Stimulated activated CD8-positive, alpha-beta memory T cell treated with anti-CD3 and anti-CD28 coated beads, Interleukin-15, amount 100 ng/mL, for 4 hours (primary cell): Measurements from ENCODE around the gene ESR2.
"Not testable (repeated sequence)": the region's sequence is repeated elsewhere in the genome, so short reads cannot be mapped to it uniquely, and the experiment has no call there.

Experiments
- DNase-seq, 2 donors: peaks; one replicate each; pipeline ENCODE4 v3.0.0-alpha.2; 2020; ENCODE audit warnings: low read depth in 2 of 2

Gene ESR2

GRCh38 chr14:64198486-64198885 lies 95.7 kb downstream of the ESR2 start:
- no peak for DNase-seq

DNA sequence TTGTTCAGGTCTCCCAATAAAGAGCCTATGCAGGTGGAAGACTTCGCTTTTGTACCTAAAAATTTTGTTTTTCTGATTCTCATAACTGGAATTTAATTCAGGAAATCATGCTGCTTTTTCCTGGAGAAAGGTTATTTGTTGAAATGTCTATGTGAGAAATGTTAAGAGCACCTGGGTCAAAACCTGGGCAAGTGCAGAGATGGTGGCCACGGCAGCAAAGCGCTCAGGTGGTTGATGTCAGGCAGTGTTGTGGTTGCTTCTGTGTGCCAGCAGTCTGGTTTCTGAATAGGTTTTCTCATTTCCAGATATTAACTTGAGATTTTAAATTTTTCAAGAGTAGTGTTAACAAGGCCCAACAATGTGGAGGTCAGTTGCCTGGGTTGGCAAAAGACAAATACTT lies 96.2 kb downstream of the ESR2 start:
- no peak for DNase-seq

GRCh38 chr14:64196814-64197411 lies 97.3 kb downstream of the ESR2 start:
- DNase-seq: no peak

DNA sequence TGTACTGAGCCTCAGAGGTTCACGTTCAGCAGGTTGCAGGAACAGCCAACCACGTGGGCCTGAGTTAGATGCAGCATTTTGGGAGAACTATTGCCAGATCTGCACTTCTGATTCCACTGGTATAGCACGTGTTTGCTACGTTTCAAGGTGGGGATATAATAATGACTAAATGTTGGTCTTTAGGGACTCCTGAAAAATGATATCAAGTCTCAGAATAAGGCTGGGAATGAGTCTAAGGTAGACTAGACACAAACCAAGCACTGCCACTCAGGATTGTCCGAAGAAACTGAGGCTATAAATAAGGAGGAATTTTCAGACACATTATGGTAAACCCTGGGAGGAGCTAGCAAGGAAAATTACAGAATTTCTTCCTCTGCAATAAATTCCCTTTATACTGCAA lies 98.1 kb downstream of the ESR2 start:
- DNase-seq: no peak

- DNase-seq: no peak
Observed at GRCh38 chr14:64195199-64195598, 99.0 kb downstream of the ESR2 start.

- no peak for DNase-seq
Observed at GRCh38 chr14:64194404-64194803, 99.8 kb downstream of the ESR2 start.

- DNase-seq: no peak
Observed at GRCh38 chr14:64193821-64194220, 100.3 kb downstream of the ESR2 start.

DNA sequence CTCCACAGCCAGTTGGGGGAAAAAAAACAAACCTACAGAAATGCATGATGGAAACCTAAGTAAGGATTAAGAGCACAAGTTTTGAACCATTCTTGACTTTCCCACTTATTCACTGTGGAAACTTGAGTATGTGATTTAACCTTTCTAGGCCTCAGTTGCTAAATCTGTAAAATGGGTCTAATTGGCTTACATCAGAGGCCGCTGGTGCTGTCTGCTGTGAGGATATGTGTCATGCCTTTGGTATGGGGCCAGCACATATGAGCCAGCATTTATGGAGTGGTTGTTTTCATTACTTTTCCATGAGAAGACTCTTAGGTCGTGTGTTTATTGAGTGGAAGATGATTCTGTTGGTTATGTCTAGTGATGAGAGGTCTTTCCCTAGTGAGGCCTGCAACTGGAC lies 102.4 kb downstream of the ESR2 start:
- no peak for DNase-seq

GRCh38 chr14:64190974-64191502 lies 103.1 kb downstream of the ESR2 start:
- no peak for DNase-seq

GRCh38 chr14:64187331-64187730 lies 106.8 kb downstream of the ESR2 start:
- no peak for DNase-seq

DNA sequence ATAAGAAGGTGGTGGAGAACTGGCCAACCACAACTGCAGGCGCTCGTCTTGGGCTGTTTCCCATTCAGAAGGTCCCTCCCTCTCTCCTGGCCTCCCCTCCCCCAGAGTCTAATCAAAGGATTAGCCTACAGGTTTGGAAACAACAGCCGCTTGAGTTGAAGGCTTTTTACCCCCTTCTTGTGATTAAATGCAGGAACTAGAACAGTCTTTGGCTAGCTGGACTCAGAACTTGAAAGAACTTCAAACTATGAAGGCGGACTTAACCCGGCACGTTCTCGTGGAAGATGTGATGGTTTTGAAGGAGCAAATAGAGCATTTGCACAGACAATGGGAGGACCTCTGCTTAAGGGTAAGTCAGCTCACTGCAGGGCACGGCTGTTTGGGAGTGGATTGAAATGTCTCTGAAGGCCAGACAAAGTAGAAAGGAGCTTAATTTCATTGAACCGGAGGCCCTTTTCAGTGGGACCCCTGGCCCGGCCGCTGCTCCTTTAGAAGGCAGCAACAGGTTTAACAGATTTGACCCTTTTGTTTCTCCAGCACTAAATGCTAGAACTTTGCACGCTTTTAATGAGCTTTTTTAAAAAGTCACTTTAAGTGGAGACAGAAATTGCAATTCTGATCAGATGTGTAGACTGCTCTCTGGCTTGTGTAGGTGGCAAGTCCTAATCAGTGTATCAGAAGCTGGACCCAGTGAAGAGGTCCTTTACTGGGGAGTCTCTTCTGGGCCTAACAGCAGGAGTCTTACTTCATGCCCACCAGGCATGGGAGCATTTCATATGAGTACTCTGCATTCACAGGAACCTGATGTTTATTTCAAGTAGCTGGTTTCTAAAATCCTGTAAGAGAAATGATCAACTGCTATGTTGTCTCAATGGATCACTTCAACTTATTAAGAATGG lies 107.7 kb downstream of the ESR2 start:
- no peak for DNase-seq

GRCh38 chr14:64185184-64185583 lies 109.0 kb downstream of the ESR2 start:
- DNase-seq: no peak

- DNase-seq: no peak
Observed at GRCh38 chr14:64184103-64184729, 110.0 kb downstream of the ESR2 start.

GRCh38 chr14:64182908-64183307 lies 111.3 kb downstream of the ESR2 start:
- not testable (repeated sequence) for DNase-seq

GRCh38 chr14:64178814-64179213 lies 115.4 kb downstream of the ESR2 start:
- no peak for DNase-seq

DNA sequence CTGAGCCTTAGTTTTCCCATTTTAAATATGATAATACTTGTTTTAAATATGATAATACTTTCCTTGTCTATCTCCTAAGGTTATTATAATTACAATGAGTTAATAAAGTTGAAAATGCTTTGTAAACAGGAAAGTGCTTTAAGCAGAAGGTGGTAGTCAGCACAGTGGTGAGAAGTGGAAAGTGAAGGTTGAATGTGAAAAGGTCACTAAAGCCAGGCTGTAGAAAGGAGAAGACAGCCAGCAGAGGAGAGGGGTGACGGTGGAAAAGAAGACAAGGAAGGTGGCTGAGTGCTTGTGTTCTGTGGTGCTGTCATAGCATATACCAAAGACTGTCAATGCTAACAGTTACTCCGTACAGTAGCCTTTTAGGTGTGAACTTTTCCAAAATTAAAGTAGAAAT lies 117.8 kb downstream of the ESR2 start:
- DNase-seq: no peak

GRCh38 chr14:64174922-64175782 lies 119.0 kb downstream of the ESR2 start:
- no peak for DNase-seq

GRCh38 chr14:64170181-64170580 lies 124.0 kb downstream of the ESR2 start:
- DNase-seq: no peak

DNA sequence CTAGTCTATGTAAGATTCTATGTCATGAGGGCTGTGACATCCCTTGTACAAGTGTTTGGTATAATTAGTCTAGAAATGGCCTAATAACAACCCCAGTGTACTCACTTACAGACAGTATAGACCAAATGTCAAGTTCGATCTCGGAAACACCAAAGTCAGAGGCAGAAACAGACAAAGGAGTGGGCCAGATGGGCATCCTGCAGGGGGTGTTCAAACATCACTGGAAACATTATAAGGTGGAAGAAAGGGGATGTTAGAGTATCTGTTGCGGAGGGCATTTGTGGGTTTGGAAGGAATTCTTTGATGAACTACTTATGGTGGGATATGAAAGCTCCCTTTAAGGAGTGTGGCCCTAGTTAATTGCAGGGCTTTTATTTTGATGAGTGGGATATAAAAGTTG lies 134.6 kb downstream of the ESR2 start:
- DNase-seq: no peak

DNA sequence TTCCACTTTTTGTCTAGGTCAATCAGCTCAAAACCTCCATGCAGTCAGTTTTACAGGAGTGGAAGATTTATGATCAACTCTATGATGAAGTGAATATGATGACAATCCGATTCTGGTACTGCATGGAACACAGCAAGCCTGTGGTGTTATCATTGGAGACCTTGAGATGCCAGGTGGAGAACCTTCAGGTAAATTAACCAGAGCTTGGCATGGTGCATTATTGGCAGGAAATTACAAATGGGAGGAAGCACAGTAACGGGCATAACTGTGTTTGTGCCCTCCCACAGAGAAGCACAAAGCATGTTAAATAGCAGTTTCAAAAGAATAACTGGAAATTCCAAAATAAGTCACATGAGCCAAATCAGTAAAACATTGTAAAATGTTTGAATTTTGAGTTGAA lies 135.6 kb downstream of the ESR2 start:
- no peak for DNase-seq

- no peak for DNase-seq
Observed at GRCh38 chr14:64149921-64150320, 144.2 kb downstream of the ESR2 start.
